PC-9 (cell line): ENCODE data around the gene RGS3. TPM values are rescaled to one million over a fixed set of nuclear protein-coding genes. Genes with fewer than 3 reads are reported as not detected.
A peak's percentile ranks its signal among the peaks of the same experiment; 100 is the strongest.

Source experiments
- BruUV-seq: library from RNA; stranded (reverse); fragments of 400-500 nt; replicated peaks from 2 replicates; lab custom pipeline; 2021; lab: Mats Ljungman, UMichigan
- CTCF ChIA-PET: fragments of 300-600 bp; sonication (Branson Sonifier 250); formaldehyde crosslinking; loops from one replicate; lab custom pipeline; 2022; ENCODE audit warnings: antibody characterized with exemption; lab: Charles Lee
- POLR2A ChIA-PET: fragments of 300-600 bp; sonication (Branson Sonifier 250); formaldehyde crosslinking; loops from one replicate; lab custom pipeline; 2022; ENCODE audit warnings: antibody characterized with exemption; ENCODE audit not compliant: unreplicated experiment; lab: Charles Lee
- DNase-seq, 2 experiments: peaks; one replicate each; pipeline versions ENCODE4 v3.0.0 to v3.0.0-alpha.2; 2015 to 2022; ENCODE audit warnings: mixed read lengths in 1 of 2
- H2AFZ ChIP-seq: fragments of 200-600 bp; sonication (generic); 2 replicates; pipeline ENCODE4 v1.8.1; 2017; ENCODE audit warnings: antibody characterized with exemption
- H3F3A ChIP-seq: fragments of 200-600 bp; sonication (generic); 2 replicates; pipeline ENCODE4 v1.8.1; 2017; ENCODE audit warnings: antibody characterized with exemption, mild to moderate bottlenecking, low read depth; ENCODE audit not compliant: insufficient read depth
- H3K27ac ChIP-seq: fragments of 200-600 bp; sonication (generic); 2 replicates; pipeline ENCODE4 v1.6.1; 2016; ENCODE audit warnings: mixed run types
- H3K27me3 ChIP-seq: fragments of 200-600 bp; sonication (generic); 2 replicates; pipeline ENCODE4 v1.6.1; 2016; ENCODE audit warnings: low read depth, mixed run types; ENCODE audit not compliant: insufficient read depth
- H3K36me3 ChIP-seq: fragments of 200-600 bp; sonication (generic); 2 replicates; pipeline ENCODE4 v1.6.1; 2016; ENCODE audit warnings: low read depth, mixed run types
- H3K4me1 ChIP-seq: fragments of 200-600 bp; sonication (generic); replicated peaks from 2 replicates; pipeline ENCODE4 v1.6.1; 2016; ENCODE audit warnings: mixed run types; ENCODE audit not compliant: insufficient read depth
- H3K4me2 ChIP-seq: fragments of 200-600 bp; sonication (generic); 2 replicates; pipeline ENCODE4 v1.6.1; 2017; ENCODE audit warnings: mixed run types
- H3K4me3 ChIP-seq: fragments of 200-600 bp; sonication (generic); 2 replicates; pipeline ENCODE4 v1.6.1; 2016; ENCODE audit warnings: mixed run types
- H3K79me2 ChIP-seq: fragments of 200-600 bp; sonication (generic); 2 replicates; pipeline ENCODE4 v1.6.1; 2017; ENCODE audit warnings: low read depth, mixed run types
- H3K9me2 ChIP-seq: fragments of 200-600 bp; sonication (generic); 2 replicates; pipeline ENCODE4 v1.8.1; 2017; ENCODE audit warnings: mild to moderate bottlenecking; ENCODE audit not compliant: insufficient read depth
- H3K9me3 ChIP-seq: fragments of 200-600 bp; sonication (generic); 2 replicates; pipeline ENCODE4 v1.8.1; 2016; ENCODE audit warnings: low read depth; ENCODE audit not compliant: insufficient read depth
- H4K20me1 ChIP-seq: fragments of 200-600 bp; sonication (generic); 2 replicates; pipeline ENCODE4 v1.8.1; 2017; ENCODE audit not compliant: insufficient read depth
- CTCF ChIP-seq: fragments of 200-600 bp; sonication (generic); conservative IDR thresholded peaks from 2 replicates; pipeline ENCODE4 v1.6.1; 2017; ENCODE audit warnings: mixed run types, antibody characterized with exemption, mild to moderate bottlenecking, moderate library complexity
- EZH2 ChIP-seq: fragments of 200-600 bp; sonication (generic); IDR thresholded peaks from 2 replicates; pipeline ENCODE4 v1.8.0; 2017; ENCODE audit warnings: antibody characterized with exemption, low read depth
- intact Hi-C: fragments of 100-400 bp; cut with micrococcal nuclease; formaldehyde crosslinking; loops from one replicate; pipeline ENCODE4 v1.10.0; 2022; ENCODE audit not compliant: unreplicated experiment
- total RNA-seq: library from RNA; stranded (reverse); gene quantifications from 2 replicates; pipeline ENCODE4 v1.2.3, GENCODE V29; 2021

The RGS3 gene
- total RNA-seq, 1 experiment from 2014 or later: 75.8 TPM

- intact Hi-C loops: loop anchor here (1.0 to 2.0 kb wide), 2 partner anchors 18 to 41 kb away; no protein-coding TSS in a partner anchor
- ChIA-PET CTCF (no interaction called here), POLR2A (interaction anchor here (0.5 kb wide), 1 partner anchor 27 kb away, joined by 5 read pairs; no protein-coding TSS in a partner anchor)
- Histone ChIP-seq H3K4me1 (peaks cover 42% of the 10 kb centered on the region), H2AFZ (peak overlapping the region; percentile 39; the same call in 1 of the 2 replicates), H3K27ac (peak overlapping the region; percentile 45), H3K9me2 (no peaks in the 10 kb centered on the region), H3K9me3 (no peaks in the 10 kb centered on the region), H3K27me3 (no peaks in the 10 kb centered on the region), H3K36me3 (no peaks in the 10 kb centered on the region), H4K20me1 (no peaks in the 10 kb centered on the region), H3K79me2 (no peaks in the 10 kb centered on the region), H3K4me3 (0 out of 2 replicates have a peak overlapping the region, but pooled peaks have one; percentile 14), H3K4me2 (peak overlapping the region; percentile 64), H3F3A (peaks cover 14% of the 10 kb centered on the region; the same call in 1 of the 2 replicates)
- BruUV-seq: no TSS peak
- DNase-seq: peak; percentile 79 to 92
- TF ChIP-seq CTCF: no peak
- TF ChIP-seq EZH2: no peak
Measured at GRCh38 chr9:113620377-113621161, 157.0 kb downstream of the RGS3 start.

GRCh38 chr9:113621309-113621791 is 157.8 kb downstream of the RGS3 start:
- no peaks in the 10 kb centered on the region for H3K27me3 ChIP-seq
- H3F3A ChIP-seq: peaks cover 14% of the 10 kb centered on the region; the same call in 1 of the 2 replicates
- no peaks in the 10 kb centered on the region for H3K79me2 ChIP-seq
- no peaks in the 10 kb centered on the region for H4K20me1 ChIP-seq
- H3K36me3 ChIP-seq: no peaks in the 10 kb centered on the region
- ChIA-PET CTCF (no interaction called here), POLR2A (no interaction called here)
- no peaks in the 10 kb centered on the region for H3K9me2 ChIP-seq
- TF ChIP-seq EZH2 (no peak), CTCF (no peak)
- no peak overlapping the region for H3K27ac ChIP-seq
- intact Hi-C loops: loop anchor here (2.0 kb wide), 1 partner anchor 19 kb away; no protein-coding TSS in a partner anchor
- H3K4me2 ChIP-seq: peak overlapping the region; percentile 64; the same call in 1 of the 2 replicates
- DNase-seq: no peak
- no TSS peak for BruUV-seq
- H3K4me3 ChIP-seq: no peak overlapping the region
- H3K4me1 ChIP-seq: peaks cover 42% of the 10 kb centered on the region
- no peaks in the 10 kb centered on the region for H3K9me3 ChIP-seq
- H2AFZ ChIP-seq: no peak overlapping the region

GRCh38 chr9:113621980-113622379 is 158.5 kb downstream of the RGS3 start:
- Histone ChIP-seq H3K27me3 (no peaks in the 10 kb centered on the region), H3K27ac (peak overlapping the region; percentile 56; the same call in 1 of the 2 replicates), H3K4me1 (peaks cover 42% of the 10 kb centered on the region), H3K79me2 (no peaks in the 10 kb centered on the region), H3K4me3 (no peak overlapping the region), H2AFZ (no peak overlapping the region), H3K4me2 (peak overlapping the region; percentile 62; the same call in 1 of the 2 replicates), H3K9me2 (no peaks in the 10 kb centered on the region), H3K9me3 (no peaks in the 10 kb centered on the region), H4K20me1 (no peaks in the 10 kb centered on the region), H3F3A (peaks cover 14% of the 10 kb centered on the region; the same call in 1 of the 2 replicates), H3K36me3 (no peaks in the 10 kb centered on the region)
- TF ChIP-seq EZH2: no peak
- TF ChIP-seq CTCF: no peak
- BruUV-seq: no TSS peak
- ChIA-PET CTCF (no interaction called here), POLR2A (no interaction called here)
- intact Hi-C loops: loop anchor here (2.0 kb wide), 1 partner anchor 19 kb away; no protein-coding TSS in a partner anchor
- DNase-seq: no peak
